Stimulated activated CD8-positive, alpha-beta memory T cell treated with anti-CD3 and anti-CD28 coated beads, Interleukin-7, amount 100 ng/mL, for 24 hours (primary cell): ENCODE data around the gene OR5M10.
"Not testable (repeated sequence)": the region's sequence is repeated elsewhere in the genome, so short reads cannot be mapped to it uniquely, and the experiment has no call there.

Source experiments
- DNase-seq: peaks from one replicate; pipeline ENCODE4 v3.0.0-alpha.2; 2020; ENCODE audit warnings: low read depth

OR5M10 gene

GRCh38 chr11:56577621-56578020 is at the start of gene OR5M10:
OR5M10 (minus strand) TSS chr11:56577721; CDS start chr11:56577721, 0 bp downstream.
- DNase-seq: no peak

GRCh38 chr11:56625946-56626345 is 48.4 kb upstream of the OR5M10 start:
- DNase-seq: no peak

DNA sequence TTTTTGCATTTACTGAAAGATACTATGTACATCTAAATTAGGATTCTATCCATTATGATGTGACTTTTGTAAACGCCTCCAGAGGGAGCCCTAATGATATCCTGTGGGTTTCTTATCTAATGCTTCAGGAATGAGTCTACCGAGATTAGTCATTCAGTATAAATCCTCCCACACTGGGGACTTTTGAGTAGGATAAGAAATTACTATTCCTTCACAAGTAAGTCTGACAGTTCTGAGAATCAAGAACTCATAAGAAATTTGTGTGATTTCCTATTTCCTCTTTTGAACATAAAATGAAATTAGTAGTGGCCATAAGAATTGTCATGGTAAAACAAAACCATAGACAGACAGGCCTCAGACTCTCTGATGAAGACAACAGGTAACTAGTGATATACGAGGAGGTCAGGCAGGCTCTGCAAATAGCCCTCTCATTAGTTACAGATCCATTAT is 47.2 kb upstream of the OR5M10 start:
- DNase-seq: no peak

- DNase-seq: no peak
Observed at GRCh38 chr11:56611174-56611573, 33.7 kb upstream of the OR5M10 start.

- DNase-seq: not testable (repeated sequence)
Observed at GRCh38 chr11:56592088-56592717, 14.7 kb upstream of the OR5M10 start.

GRCh38 chr11:56558574-56558973 is 18.9 kb downstream of the OR5M10 start:
- no peak for DNase-seq

GRCh38 chr11:56554691-56555090 is 22.8 kb downstream of the OR5M10 start:
- not testable (repeated sequence) for DNase-seq

GRCh38 chr11:56545531-56545930 is 32.0 kb downstream of the OR5M10 start:
- no peak for DNase-seq

- DNase-seq: no peak
Observed at GRCh38 chr11:56543739-56544138, 33.8 kb downstream of the OR5M10 start.

DNA sequence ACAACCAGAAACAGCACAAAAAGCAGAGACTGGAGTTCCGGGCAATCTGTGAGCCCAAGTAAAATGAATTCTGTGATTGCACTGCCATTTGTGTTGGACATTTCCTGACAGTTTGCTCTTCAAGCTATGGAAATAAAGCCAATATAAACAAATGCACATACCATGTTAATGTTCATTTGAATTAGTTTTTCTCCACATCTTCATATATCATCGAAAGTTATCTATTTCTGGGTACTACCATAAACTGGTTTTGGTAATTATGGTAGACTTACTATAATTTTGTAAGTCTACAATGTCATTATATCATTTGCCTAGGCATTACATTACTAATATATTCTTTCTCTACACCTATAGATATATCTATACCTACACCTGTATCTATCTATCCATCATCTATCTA is 34.4 kb downstream of the OR5M10 start, which contains the start of gene OR5M11:
OR5M11 (minus strand) TSS at position 101 of the 400 bp plus-strand sequence; CDS start at position 101, 0 bp downstream.
- DNase-seq: no peak

DNA sequence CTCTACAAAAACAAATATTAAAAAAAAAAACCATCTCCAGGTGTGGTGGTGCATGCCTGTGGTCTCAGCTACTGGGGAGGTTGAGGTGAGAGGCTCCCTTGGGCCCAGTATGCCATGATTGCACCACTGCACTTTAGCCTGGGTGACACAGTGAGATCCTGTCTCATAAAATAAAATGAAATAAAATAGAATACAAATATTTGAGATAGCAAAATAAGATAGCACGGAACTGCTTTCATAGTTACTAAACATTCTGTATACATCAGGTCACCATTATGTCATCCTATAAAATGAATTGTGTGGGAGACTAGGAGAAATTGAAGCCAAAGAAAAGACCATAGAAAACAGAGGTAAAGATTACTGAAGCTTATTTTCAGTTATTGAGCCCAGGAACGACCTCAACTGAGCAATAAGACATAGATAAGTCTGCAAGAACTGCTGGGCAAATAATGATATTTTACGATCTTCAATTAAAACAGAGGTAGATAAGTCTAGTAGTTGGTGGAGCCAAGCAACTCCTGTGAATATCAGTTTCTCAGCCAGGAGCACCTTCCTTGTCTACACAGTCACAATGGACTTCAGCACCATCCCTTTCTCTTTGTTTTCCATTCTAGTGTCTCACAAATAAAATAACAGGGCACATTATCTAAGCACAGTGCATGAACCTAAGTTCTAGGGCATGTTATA is 44.3 kb downstream of the OR5M10 start:
- no peak for DNase-seq

GRCh38 chr11:56531856-56532255 is 45.7 kb downstream of the OR5M10 start:
- DNase-seq: no peak
